GM12874 (cell line): ENCODE results near the gene HAAO.

Experiments used
- CTCF ChIP-seq: IDR thresholded peaks from 2 replicates; pipeline ENCODE4 v1.5.1; 2011; ENCODE audit warnings: low read depth, mild to moderate bottlenecking, control low read depth, low read length, moderate library complexity; ENCODE audit not compliant: insufficient read depth

Gene HAAO

GRCh38 chr2:42810121-42810970 is 18.0 kb upstream of the HAAO start:
- no peak for TF ChIP-seq CTCF

- 0 out of 2 replicates have a peak, but pooled peaks have one; percentile 26 for TF ChIP-seq CTCF
Observed at GRCh38 chr2:42809819-42810120, 17.4 kb upstream of the HAAO start.

- TF ChIP-seq CTCF, result no peak
Observed at GRCh38 chr2:42809131-42809818, 16.9 kb upstream of the HAAO start.

GRCh38 chr2:42808301-42808700 is 15.9 kb upstream of the HAAO start:
- TF ChIP-seq CTCF, result no peak

GRCh38 chr2:42806786-42807185 is 14.4 kb upstream of the HAAO start:
- TF ChIP-seq CTCF, result no peak

- TF ChIP-seq CTCF, result no peak
Observed at GRCh38 chr2:42804891-42805290, 12.5 kb upstream of the HAAO start.

- TF ChIP-seq CTCF, result no peak
Observed at GRCh38 chr2:42804338-42804737, 12.0 kb upstream of the HAAO start.
